Measurements from ENCODE around the gene MAPT.
"Not testable (repeated sequence)": the region's sequence is repeated elsewhere in the genome, so short reads cannot be mapped to it uniquely, and the experiment has no call there.

MAPT gene

GRCh38 chr17:45931677-45932076 lies 37.3 kb downstream of the MAPT start:
- DNase-seq: no peak

GRCh38 chr17:45934044-45934979 lies 40.0 kb downstream of the MAPT start:
- no peak for DNase-seq

GRCh38 chr17:45935197-45935709 lies 40.9 kb downstream of the MAPT start:
- DNase-seq: no peak

- DNase-seq: no peak
These were observed 41.6 kb downstream of the MAPT start for GRCh38 chr17:45935710-45936509.

GRCh38 chr17:45936610-45937009 lies 42.3 kb downstream of the MAPT start:
- no peak for DNase-seq

- not testable (repeated sequence) for DNase-seq
These were observed 42.8 kb downstream of the MAPT start for GRCh38 chr17:45937186-45937585.

- DNase-seq: no peak
These were observed 45.0 kb downstream of the MAPT start for GRCh38 chr17:45939395-45939794.

- DNase-seq: no peak
These were observed 45.9 kb downstream of the MAPT start for GRCh38 chr17:45940293-45940692.

GRCh38 chr17:45940826-45941225 lies 46.5 kb downstream of the MAPT start:
- DNase-seq: no peak

GRCh38 chr17:45941395-45941794 lies 47.0 kb downstream of the MAPT start:
- DNase-seq: no peak

- no peak for DNase-seq
These were observed 47.9 kb downstream of the MAPT start for GRCh38 chr17:45942284-45942683.

GRCh38 chr17:45946841-45947256 lies 52.5 kb downstream of the MAPT start:
- no peak for DNase-seq

GRCh38 chr17:45948498-45948880 lies 54.1 kb downstream of the MAPT start:
- DNase-seq: no peak

- DNase-seq: no peak
These were observed 54.7 kb downstream of the MAPT start for GRCh38 chr17:45948881-45949624.

- DNase-seq: no peak
These were observed 55.5 kb downstream of the MAPT start for GRCh38 chr17:45949755-45950320.

- no peak for DNase-seq
These were observed 56.5 kb downstream of the MAPT start for GRCh38 chr17:45950888-45951287.

- no peak for DNase-seq
These were observed 57.0 kb downstream of the MAPT start for GRCh38 chr17:45951403-45951802.

- DNase-seq: no peak
These were observed 57.6 kb downstream of the MAPT start for GRCh38 chr17:45951941-45952340.

GRCh38 chr17:45952814-45953320 lies 58.5 kb downstream of the MAPT start:
- no peak for DNase-seq

- no peak for DNase-seq
These were observed 59.2 kb downstream of the MAPT start for GRCh38 chr17:45953561-45953960.

GRCh38 chr17:45954914-45955313 lies 60.6 kb downstream of the MAPT start:
- no peak for DNase-seq

GRCh38 chr17:45955326-45955725 lies 61.0 kb downstream of the MAPT start:
- no peak for DNase-seq
